EH (cell line): ENCODE measurements around the gene COL10A1.

Experiments
- DNase-seq: peaks from one replicate; pipeline ENCODE4 v3.0.0-alpha.2; 2015; ENCODE audit warnings: low read depth

COL10A1 gene

DNA sequence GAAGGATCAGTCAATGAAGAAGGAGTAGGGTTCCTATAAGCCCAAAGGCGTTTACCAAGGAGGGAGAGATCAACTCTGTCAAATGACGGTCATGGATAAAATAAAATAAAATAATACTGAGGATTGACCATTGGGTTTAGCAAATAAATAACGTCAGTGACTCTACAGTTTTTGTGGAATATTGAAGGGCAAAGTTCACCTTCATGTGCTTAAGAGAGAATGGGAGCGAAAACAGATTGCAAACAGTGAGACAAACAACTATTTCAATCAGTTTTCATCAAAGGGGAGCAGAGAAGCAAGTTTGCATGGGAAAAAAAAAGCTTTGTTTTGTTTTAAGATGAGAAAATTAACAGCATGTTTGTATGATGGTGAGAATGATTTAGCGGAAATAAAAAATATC is 42.9 kb downstream of the COL10A1 start:
- no peak for DNase-seq

DNA sequence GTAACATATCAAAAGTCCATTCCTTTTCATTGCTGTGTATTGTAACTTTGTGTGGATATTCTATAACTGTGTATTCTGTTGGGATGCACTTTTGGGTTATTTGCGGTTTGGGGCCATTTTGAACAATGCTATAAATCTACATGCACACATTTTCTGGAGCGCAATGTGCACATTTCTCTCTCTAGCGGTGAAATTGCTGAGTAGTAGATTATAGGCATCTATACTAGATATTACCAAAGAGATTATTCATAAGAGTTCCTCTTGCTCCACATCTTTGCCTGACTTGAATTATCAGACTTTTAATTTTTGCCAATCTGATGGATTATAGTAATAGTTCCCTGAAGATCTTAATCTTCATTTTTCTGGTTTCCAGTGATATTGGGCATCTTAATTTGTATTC is 47.0 kb downstream of the COL10A1 start:
- no peak for DNase-seq

DNA sequence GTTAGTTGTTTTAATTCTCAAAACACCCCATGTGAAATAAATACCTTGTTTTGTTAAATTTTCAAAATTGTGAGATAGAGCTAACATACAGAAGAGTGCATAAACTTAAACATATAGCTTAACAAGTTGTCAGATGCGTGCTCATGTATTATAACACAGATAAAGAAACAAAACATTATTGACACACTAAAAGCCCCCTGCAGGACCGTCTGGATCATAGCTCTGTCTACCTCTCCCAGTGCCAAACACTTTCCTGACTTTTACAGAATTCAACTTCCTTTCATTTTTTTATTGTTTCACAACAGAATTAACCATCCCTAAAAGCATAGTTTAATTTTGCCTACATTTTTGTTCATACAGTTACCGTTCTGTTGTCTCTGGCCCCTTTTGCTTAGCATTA is 47.4 kb downstream of the COL10A1 start:
- no peak for DNase-seq

DNA sequence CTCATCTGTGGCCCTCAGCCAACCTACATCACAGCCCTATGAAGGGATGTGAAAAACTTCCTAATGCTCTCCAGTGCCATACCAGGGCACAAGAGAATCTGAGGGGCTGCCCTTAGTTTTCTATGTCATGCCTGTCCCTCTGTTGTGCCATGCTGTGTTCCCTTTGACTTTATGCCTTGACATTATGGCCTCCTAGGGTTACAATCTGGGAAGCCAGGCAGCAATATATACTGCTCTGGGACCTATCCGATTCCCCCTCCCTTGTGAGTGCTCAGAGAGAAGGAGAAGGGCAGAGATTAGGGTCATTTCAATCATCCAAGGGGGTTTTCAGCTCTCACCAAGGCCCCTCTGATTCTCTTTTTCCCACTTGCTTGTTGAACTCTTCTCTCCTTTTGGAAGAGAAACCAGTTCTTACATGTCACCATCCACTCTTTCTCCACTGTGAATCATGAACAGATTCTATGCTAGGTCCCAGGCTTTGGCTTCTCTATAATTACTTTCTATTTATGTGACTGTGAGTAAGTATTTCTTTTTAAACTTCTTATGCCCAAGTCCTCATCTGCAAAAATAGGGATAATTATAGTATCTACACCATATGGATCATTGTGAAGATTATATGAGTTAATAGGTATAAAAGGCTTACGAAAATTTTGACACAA is 51.1 kb downstream of the COL10A1 start:
- no peak for DNase-seq

DNA sequence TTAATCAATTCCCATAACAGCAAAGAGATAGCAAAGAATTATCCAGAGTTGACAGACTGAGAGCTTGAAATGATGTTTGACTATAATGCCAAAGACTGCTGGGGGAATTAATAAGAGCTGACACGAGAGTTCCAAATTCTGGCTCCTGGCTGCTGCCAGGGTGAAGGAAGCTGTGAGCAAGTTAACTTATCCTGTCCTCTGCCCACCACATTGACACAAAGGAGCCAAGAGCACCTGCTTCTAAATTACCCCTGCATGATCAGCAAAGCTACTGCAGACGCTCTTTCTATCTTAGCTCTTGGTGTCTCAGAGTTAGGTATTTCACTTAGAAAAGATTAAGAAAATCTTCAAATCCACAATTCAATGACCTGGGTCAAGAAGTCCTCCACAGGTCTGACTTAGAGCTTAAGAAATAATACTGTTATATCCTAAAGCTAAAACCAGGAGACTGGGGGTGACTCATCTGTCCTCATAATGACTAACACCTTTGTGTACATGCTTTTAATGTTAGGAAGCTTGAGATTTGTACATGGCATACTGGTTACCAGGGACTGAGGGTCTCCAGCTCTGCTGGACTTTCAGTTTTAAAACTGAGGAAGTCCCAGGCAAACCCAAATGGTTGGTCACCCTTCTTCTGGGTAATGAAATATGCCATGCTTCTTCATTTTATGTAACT is 52.0 kb downstream of the COL10A1 start:
- DNase-seq, result peak; percentile 57

DNA sequence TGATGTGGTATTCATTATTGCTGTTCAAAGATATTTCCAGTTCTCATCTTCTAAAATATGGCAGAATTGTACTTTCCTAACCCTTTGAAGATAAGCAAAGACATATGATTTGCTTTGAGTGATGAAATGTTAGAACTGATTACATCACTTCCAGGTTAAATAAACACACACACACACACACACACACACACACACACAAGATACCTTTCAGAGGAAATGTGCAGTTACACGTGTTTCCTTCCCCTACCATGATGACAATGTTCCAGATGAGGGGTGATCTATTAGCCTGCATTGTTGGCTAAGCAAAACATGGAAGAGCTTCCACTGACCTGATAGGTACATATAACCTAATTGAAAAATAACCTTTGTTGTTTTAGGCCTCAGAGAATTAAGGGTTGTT is 53.6 kb downstream of the COL10A1 start:
- DNase-seq, result no peak

DNA sequence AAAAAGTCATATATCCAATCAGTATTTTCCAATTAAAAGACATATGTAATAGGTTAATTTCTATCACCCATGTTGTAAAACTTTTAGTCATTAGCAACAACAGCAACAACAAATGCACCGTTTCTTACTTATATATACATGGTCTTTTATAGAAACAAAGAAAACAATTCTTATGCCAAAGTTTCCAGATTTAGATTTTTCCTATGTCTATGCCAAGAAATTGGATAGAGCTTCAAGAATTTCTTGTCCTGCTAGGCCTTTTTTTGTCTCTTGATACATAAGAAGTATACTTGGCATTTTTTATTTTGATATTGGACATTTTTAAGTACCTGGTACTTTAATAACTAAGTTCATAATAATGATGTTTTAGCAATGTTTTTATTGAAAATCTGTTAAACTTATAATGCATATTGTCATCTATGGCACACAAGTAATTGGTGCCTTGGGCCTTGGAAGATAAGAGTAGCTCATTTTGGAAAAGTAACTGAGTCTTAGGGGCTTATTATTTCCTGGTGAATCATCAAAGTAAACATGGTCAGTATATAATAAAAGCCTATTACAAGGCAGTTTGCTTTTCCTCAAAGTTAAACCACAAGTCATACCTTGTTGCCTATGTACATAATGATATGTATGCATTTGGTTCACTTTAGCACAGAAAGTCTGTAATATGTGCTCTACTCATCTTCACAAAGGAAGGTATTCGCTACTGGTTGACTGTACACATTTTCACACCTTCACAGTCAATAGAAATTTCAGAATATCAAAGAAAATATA is 55.1 kb downstream of the COL10A1 start:
- DNase-seq, result no peak

DNA sequence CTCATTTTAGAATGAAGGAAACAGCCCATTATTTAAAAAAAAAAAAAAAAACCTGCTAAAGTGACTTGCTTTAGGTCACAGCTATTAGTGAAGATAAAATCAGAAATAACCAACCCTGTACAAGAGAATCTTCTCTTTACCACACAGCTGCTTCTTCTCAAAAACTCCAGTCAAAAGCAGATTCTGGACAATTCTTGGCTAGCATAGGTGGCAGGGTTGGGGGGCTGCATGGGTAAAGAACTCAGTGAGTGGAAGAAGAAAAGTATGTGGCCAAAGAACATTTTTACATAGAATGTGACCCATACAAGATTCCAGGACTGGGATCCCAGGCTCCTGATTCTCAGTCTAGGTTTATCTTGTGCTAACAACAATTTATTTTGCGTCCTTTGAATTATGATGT is 55.8 kb downstream of the COL10A1 start:
- DNase-seq, result no peak
